Measurements from ENCODE around the gene RPTOR. TPM values are rescaled to one million over a fixed set of nuclear protein-coding genes. Genes with fewer than 3 reads are reported as not detected.

The RPTOR gene
- polyA plus RNA-seq, 1 of the 3 experiments (the other 2 are of a cell fraction) = 14.9 TPM

DNA sequence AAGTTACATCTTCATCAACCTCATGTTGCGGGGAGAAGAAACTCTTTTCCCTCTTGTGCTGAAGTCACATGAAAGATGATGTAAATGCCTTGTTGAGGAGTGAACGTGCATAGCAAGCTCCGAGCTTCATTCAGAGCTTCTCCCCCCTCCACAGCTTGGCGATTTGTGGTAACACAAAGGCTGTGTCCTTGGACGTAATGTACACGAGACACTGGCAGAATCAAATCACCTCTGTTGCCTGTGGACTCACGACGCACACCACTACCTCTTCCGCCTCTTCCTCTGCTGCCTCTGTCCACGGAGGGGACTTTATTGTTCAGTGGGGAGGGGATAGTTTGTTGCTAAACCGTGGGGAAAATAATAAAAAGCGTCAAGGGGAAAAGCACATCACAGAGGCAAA is 392.1 kb downstream of the RPTOR start:
- Histone ChIP-seq H3K27ac (ENCODE audit: low read depth in 2 of 2, low read length in 1 of 2) (no peak overlapping the region), H2AFZ (ENCODE audit: low read depth) (no peak overlapping the region), H3K36me3 (replicated peaks in 1 of 2; ENCODE audit: control insufficient read depth in 1 of 2, insufficient read depth in 2 of 2, low read length in 1 of 2) (peaks cover 8 to 16% of the 10 kb centered on the region in 2 experiments), H3K27me3 (ENCODE audit: insufficient read depth) (no peaks in the 10 kb centered on the region), H3F3A (replicated peaks; ENCODE audit: insufficient read depth) (no peaks in the 10 kb centered on the region), H3K9ac (no peak overlapping the region), H3K4me2 (no peak overlapping the region), H3K9me2 (no peaks in the 10 kb centered on the region), H3K4me1 (ENCODE audit: control insufficient read depth in 1 of 2, insufficient read depth in 2 of 2, low read depth in 1 of 2, low read length in 1 of 2) (no peaks in the 10 kb centered on the region), H3K79me2 (ENCODE audit: insufficient read depth) (no peaks in the 10 kb centered on the region), H3K4me3 (ENCODE audit: low read depth in 2 of 2, low read length in 1 of 2) (no peak overlapping the region), H4K20me1 (ENCODE audit: insufficient read depth) (no peaks in the 10 kb centered on the region), H3K9me3 (no peaks in the 10 kb centered on the region)
- ChIA-PET CTCF (interaction anchor here (1.2 to 2.7 kb wide), 4 partner anchors 10 to 463 kb away, joined by 3 to 9 read pairs (median 6); no protein-coding TSS in a partner anchor), POLR2A (no interaction called here)
- TF ChIP-seq JUND (IDR thresholded peaks at IDR 0.05) (no peak), EP300 (IDR thresholded peaks at IDR 0.05; ENCODE audit: borderline replicate concordance in 1 of 2, low read depth in 1 of 2, low read length in 1 of 2) (no peak), EZH2phosphoT487 (IDR thresholded peaks at IDR 0.05; ENCODE audit: borderline replicate concordance, low read depth) (no peak), FOXJ3 (CRISPR knock-in tag; IDR thresholded peaks at IDR 0.05) (no peak), NFIC (IDR thresholded peaks at IDR 0.05; ENCODE audit: borderline replicate concordance) (no peak), MXI1 (IDR thresholded peaks at IDR 0.05; ENCODE audit: low read depth, low read length) (no peak), TCF12 (IDR thresholded peaks at IDR 0.05) (no peak), POLR2AphosphoS5 (IDR thresholded peaks at IDR 0.05; ENCODE audit: low read depth, low read length) (no peak)
- TF ChIP-seq, protein P1, sequence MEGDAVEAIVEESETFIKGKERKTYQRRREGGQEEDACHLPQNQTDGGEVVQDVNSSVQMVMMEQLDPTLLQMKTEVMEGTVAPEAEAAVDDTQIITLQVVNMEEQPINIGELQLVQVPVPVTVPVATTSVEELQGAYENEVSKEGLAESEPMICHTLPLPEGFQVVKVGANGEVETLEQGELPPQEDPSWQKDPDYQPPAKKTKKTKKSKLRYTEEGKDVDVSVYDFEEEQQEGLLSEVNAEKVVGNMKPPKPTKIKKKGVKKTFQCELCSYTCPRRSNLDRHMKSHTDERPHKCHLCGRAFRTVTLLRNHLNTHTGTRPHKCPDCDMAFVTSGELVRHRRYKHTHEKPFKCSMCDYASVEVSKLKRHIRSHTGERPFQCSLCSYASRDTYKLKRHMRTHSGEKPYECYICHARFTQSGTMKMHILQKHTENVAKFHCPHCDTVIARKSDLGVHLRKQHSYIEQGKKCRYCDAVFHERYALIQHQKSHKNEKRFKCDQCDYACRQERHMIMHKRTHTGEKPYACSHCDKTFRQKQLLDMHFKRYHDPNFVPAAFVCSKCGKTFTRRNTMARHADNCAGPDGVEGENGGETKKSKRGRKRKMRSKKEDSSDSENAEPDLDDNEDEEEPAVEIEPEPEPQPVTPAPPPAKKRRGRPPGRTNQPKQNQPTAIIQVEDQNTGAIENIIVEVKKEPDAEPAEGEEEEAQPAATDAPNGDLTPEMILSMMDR (IDR thresholded peaks at IDR 0.05) = no peak
- WGBS (ENCODE audit: low lambda C conversion rate) = 86% methylated on average over 12 of the region's 12 CpGs
- DNase-seq = no peak

DNA sequence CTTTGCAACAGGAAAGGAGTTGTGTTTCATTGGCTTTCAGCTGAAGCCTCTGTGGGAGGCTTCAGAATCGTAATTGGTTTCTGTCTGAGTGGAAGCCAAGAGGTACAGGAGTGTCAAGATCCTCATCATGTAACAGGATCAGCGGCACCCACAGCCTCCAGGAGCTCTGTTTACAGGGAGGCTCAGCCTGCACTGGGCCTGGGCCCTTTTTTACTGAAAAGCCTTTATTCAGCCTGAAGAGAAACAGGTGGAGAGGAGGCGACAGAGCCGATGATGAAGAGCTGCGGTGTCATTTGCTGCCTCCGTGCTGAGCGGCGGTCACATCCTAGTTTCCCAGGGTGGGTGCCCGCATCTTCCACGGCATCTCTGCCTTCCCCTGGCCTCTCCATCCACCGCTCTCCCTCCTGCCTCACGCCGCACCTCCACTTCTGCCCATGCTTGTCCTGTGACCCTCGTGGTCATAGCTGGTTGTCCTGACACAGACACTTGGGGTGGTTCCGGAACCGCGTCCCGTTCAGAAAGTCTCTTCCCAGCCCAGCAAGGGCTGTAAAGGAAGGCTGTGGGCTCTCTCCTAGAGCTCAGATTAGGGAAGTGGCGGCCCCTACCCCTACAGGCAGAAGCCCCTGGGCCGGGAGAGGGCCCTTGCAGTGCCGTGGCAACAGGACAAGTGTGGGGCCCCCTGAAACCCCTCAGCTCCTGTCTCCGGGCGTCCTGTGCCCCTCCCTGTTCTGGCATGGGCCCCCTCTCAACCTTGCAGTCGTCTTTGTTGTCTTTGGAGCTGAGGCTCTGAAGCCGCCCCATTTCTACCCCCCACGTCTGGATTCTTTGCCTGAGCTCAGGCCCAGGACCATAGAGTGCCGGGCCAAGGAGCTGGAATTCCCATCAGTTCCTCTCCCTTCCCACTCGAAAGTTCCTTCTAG is 393.1 kb downstream of the RPTOR start:
- no peak overlapping the region for H3K4me2 ChIP-seq
- no peak overlapping the region for H2AFZ ChIP-seq (ENCODE audit: low read depth)
- no peaks in the 10 kb centered on the region for H3K27me3 ChIP-seq (ENCODE audit: insufficient read depth)
- H3K9me3 ChIP-seq = no peaks in the 10 kb centered on the region
- ChIA-PET POLR2A (no interaction called here), CTCF (interaction anchor here (0.6 to 2.7 kb wide), 7 partner anchors 11 to 510 kb away, joined by 3 to 9 read pairs (median 4); no protein-coding TSS in a partner anchor)
- no peaks in the 10 kb centered on the region for H3K9me2 ChIP-seq
- no peak overlapping the region for H3K9ac ChIP-seq
- DNase-seq = no peak
- no peaks in the 10 kb centered on the region for H4K20me1 ChIP-seq (ENCODE audit: insufficient read depth)
- WGBS (ENCODE audit: low lambda C conversion rate) = 90% methylated on average over 28 of the region's 28 CpGs
- peaks cover 8 to 24% of the 10 kb centered on the region in 2 experiments for H3K36me3 ChIP-seq (replicated peaks in 1 of 2; ENCODE audit: control insufficient read depth in 1 of 2, insufficient read depth in 2 of 2, low read length in 1 of 2)
- H3K27ac ChIP-seq (ENCODE audit: low read depth in 2 of 2, low read length in 1 of 2) = no peak overlapping the region
- TF ChIP-seq, protein P2, sequence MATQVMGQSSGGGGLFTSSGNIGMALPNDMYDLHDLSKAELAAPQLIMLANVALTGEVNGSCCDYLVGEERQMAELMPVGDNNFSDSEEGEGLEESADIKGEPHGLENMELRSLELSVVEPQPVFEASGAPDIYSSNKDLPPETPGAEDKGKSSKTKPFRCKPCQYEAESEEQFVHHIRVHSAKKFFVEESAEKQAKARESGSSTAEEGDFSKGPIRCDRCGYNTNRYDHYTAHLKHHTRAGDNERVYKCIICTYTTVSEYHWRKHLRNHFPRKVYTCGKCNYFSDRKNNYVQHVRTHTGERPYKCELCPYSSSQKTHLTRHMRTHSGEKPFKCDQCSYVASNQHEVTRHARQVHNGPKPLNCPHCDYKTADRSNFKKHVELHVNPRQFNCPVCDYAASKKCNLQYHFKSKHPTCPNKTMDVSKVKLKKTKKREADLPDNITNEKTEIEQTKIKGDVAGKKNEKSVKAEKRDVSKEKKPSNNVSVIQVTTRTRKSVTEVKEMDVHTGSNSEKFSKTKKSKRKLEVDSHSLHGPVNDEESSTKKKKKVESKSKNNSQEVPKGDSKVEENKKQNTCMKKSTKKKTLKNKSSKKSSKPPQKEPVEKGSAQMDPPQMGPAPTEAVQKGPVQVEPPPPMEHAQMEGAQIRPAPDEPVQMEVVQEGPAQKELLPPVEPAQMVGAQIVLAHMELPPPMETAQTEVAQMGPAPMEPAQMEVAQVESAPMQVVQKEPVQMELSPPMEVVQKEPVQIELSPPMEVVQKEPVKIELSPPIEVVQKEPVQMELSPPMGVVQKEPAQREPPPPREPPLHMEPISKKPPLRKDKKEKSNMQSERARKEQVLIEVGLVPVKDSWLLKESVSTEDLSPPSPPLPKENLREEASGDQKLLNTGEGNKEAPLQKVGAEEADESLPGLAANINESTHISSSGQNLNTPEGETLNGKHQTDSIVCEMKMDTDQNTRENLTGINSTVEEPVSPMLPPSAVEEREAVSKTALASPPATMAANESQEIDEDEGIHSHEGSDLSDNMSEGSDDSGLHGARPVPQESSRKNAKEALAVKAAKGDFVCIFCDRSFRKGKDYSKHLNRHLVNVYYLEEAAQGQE (IDR thresholded peaks at IDR 0.05; ENCODE audit: low read depth, low read length) = no peak
- TF ChIP-seq RXRA (IDR thresholded peaks at IDR 0.05; ENCODE audit: borderline replicate concordance, low read depth) = no peak
- TF ChIP-seq, protein P3, sequence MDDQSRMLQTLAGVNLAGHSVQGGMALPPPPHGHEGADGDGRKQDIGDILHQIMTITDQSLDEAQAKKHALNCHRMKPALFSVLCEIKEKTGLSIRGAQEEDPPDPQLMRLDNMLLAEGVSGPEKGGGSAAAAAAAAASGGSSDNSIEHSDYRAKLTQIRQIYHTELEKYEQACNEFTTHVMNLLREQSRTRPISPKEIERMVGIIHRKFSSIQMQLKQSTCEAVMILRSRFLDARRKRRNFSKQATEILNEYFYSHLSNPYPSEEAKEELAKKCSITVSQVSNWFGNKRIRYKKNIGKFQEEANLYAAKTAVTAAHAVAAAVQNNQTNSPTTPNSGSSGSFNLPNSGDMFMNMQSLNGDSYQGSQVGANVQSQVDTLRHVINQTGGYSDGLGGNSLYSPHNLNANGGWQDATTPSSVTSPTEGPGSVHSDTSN (IDR thresholded peaks at IDR 0.05) = no peak
- H3K79me2 ChIP-seq (ENCODE audit: insufficient read depth) = no peaks in the 10 kb centered on the region
- no peak overlapping the region for H3K4me3 ChIP-seq (ENCODE audit: low read depth in 2 of 2, low read length in 1 of 2)
- H3K4me1 ChIP-seq (ENCODE audit: control insufficient read depth in 1 of 2, insufficient read depth in 2 of 2, low read depth in 1 of 2, low read length in 1 of 2) = no peaks in the 10 kb centered on the region; a peak in 1 of 4 replicates
- no peaks in the 10 kb centered on the region for H3F3A ChIP-seq (replicated peaks; ENCODE audit: insufficient read depth)
